A549 (cell line): Measurements from ENCODE around the gene MED12L. TPM values are rescaled to one million over a fixed set of nuclear protein-coding genes. Genes with fewer than 3 reads are reported as not detected.

Experiments used
- ATAC-seq, 2 experiments: fragments of 200-7000 bp in 1 of 2; fragments of >200 bp in 1 of 2; cut with Nextera tagmentation in 1 of 2; cut with Tn5 transposase in 1 of 2; 3 replicates each; pipeline versions ENCODE4 v1.8.0 to v1.9.1; 2018 to 2020; ENCODE audit warnings: mild to moderate bottlenecking in 1 of 2, moderate library complexity in 1 of 2
- CTCF ChIA-PET: fragments of 300-600 bp; sonication (Branson Sonifier 250); formaldehyde crosslinking; extraction: SDS; loops from one replicate; lab custom pipeline; 2021; ENCODE audit warnings: antibody characterized with exemption, inconsistent platforms; lab: Yijun Ruan, JAX
- POLR2A ChIA-PET: fragments of 350-600 bp; formaldehyde crosslinking; extraction: SDS; loops from one replicate; lab custom pipeline; 2021; ENCODE audit warnings: antibody characterized with exemption, inconsistent platforms; lab: Yijun Ruan, JAX
- DNase-seq, 2 experiments: peaks; one replicate each; pipeline versions ENCODE4 v3.0.0 to v3.0.0-alpha.2; 2011 to 2016; ENCODE audit warnings: low read depth in 1 of 2, low spot score in 1 of 2
- FAIRE-seq: peaks from 2 replicates; lab custom pipeline; 2011; peaks lifted over from hg19 to GRCh38; lab: Jason Lieb, UNC
- H3K27ac ChIP-seq, 2 experiments: fragments of >200 bp; sonication (Bioruptor Twin); formaldehyde crosslinking; 3 replicates each; pipeline ENCODE4 v1.5.1; 2016 to 2017
- H3K4me1 ChIP-seq: fragments of >200 bp; sonication (Bioruptor Twin); formaldehyde crosslinking; 3 replicates; pipeline ENCODE4 v1.6.1; 2016
- H3K4me2 ChIP-seq: fragments of >200 bp; sonication (Bioruptor Twin); formaldehyde crosslinking; 3 replicates; pipeline ENCODE4 v1.6.1; 2016
- H3K4me3 ChIP-seq: fragments of >200 bp; sonication (Bioruptor Twin); formaldehyde crosslinking; 3 replicates; pipeline ENCODE4 v1.5.1; 2016
- H3K9me3 ChIP-seq: fragments of >200 bp; sonication (Bioruptor Twin); formaldehyde crosslinking; 3 replicates; pipeline ENCODE4 v1.6.1; 2016
- BHLHE40 ChIP-seq: IDR thresholded peaks from 2 replicates; pipeline ENCODE4 v1.6.1; 2012; ENCODE audit warnings: low read depth, low read length, inconsistent platforms
- CHD4 ChIP-seq: fragments of 200-600 bp; sonication (generic); IDR thresholded peaks from 2 replicates; pipeline ENCODE4 v1.6.1; 2016; ENCODE audit warnings: antibody characterized with exemption, mild to moderate bottlenecking, borderline replicate concordance
- CTCF ChIP-seq: fragments of >200 bp; sonication (Bioruptor Twin); formaldehyde crosslinking; IDR thresholded peaks from 3 replicates; pipeline ENCODE4 v1.5.1; 2016
- ESRRA ChIP-seq: fragments of 150-350 bp; IDR thresholded peaks from 2 replicates; pipeline ENCODE4 v1.6.1; 2014; ENCODE audit warnings: mild to moderate bottlenecking, low read length, borderline replicate concordance
- FOSL2 ChIP-seq, 2 experiments: fragments of 450-650 bp in 1 of 2; fragments of >200 bp in 1 of 2; sonication (Bioruptor Twin) in 1 of 2; formaldehyde crosslinking; IDR thresholded peaks; 2 replicates each; pipeline versions ENCODE4 v1.5.0 to v1.6.1; 2016 to 2020; ENCODE audit warnings: mild to moderate bottlenecking in 1 of 2, moderate library complexity in 1 of 2
- HEYL ChIP-seq: fragments of 250-450 bp; sonication (Bioruptor Pico); IDR thresholded peaks from 2 replicates; pipeline ENCODE4 v1.8.0; 2021; ENCODE audit warnings: mild to moderate bottlenecking, moderate library complexity
- HMGXB4 ChIP-seq: fragments of 250-450 bp; sonication (Bioruptor Pico); IDR thresholded peaks from 2 replicates; pipeline ENCODE4 v1.5.0; 2021; ENCODE audit warnings: mild to moderate bottlenecking, moderate library complexity, borderline replicate concordance
- HOXA7 ChIP-seq: fragments of 250-450 bp; sonication (Bioruptor Pico); IDR thresholded peaks from 2 replicates; pipeline ENCODE4 v1.5.0; 2020; ENCODE audit warnings: mild to moderate bottlenecking, moderate library complexity
- NR3C1 ChIP-seq: fragments of >200 bp; sonication (Bioruptor Twin); formaldehyde crosslinking; IDR thresholded peaks from 3 replicates; pipeline ENCODE4 v1.6.1; 2017
- PBX3 ChIP-seq: IDR thresholded peaks from 2 replicates; pipeline ENCODE4 v1.6.1; 2012
- POLR2A ChIP-seq: IDR thresholded peaks from 2 replicates; pipeline ENCODE4 v1.6.1; 2012; ENCODE audit warnings: mild to moderate bottlenecking, low read length
- RCOR1 ChIP-seq: fragments of 150-350 bp; IDR thresholded peaks from 2 replicates; pipeline ENCODE4 v1.6.1; 2014; ENCODE audit warnings: antibody characterized with exemption, low read length, low read depth
- RFX5 ChIP-seq: fragments of 450-650 bp; IDR thresholded peaks from 2 replicates; pipeline ENCODE4 v1.7.1; 2014; ENCODE audit warnings: antibody characterized with exemption, mild to moderate bottlenecking, moderate library complexity
- USF2 ChIP-seq: fragments of 450-650 bp; IDR thresholded peaks from 2 replicates; pipeline ENCODE4 v1.6.1; 2014; ENCODE audit warnings: antibody characterized with exemption
- ZC3H11A ChIP-seq: fragments of 450-650 bp; IDR thresholded peaks from 2 replicates; pipeline ENCODE4 v1.6.1; 2014; ENCODE audit warnings: antibody characterized with exemption, mild to moderate bottlenecking
- ZFP36 ChIP-seq: fragments of 450-650 bp; IDR thresholded peaks from 2 replicates; pipeline ENCODE4 v1.6.1; 2014; ENCODE audit warnings: borderline replicate concordance; ENCODE audit not compliant: partially characterized antibody
- WGBS: methylation state at CpG from one replicate; pipeline ENCODE4 v1.1.6; 2017; ENCODE audit errors: missing lambda C conversion rate; 5-methylcytosine and 5-hydroxymethylcytosine counted together
- polyA plus RNA-seq, 4 experiments: library from polyadenylated mRNA; depleted of rRNA in 3 of 4; stranded (reverse); fragments of >200 nt; fragmentation: RNase III in 1 of 4; extraction: RNeasy Plus Mini Kit Qiagen cat#74134 plus additional on column Dnase treatment in 1 of 4; gene quantifications; 2 replicates in 3 of 4; 3 replicates in 1 of 4; pipeline ENCODE4 v1.2.3, GENCODE V29; 2011 to 2017

Gene MED12L
- polyA plus RNA-seq, 2 of the 4 experiments (the other 2 are of a cell fraction), result 0.32 to 0.63 TPM

- ChIA-PET CTCF (interaction anchor here (1.0 to 1.2 kb wide), 3 partner anchors 10 to 524 kb away, joined by 3 read pairs; no protein-coding TSS in a partner anchor), POLR2A (no interaction called here)
- no peak overlapping the region for H3K4me3 ChIP-seq
- H3K4me1 ChIP-seq, result peaks cover 20% of the 10 kb centered on the region; the same call in 2 of the 3 replicates
- TF ChIP-seq HOXA7 (CRISPR knock-in tag) (no peak), HEYL (CRISPR knock-in tag) (no peak)
- DNase-seq (no peak), FAIRE-seq (no peak), ATAC-seq (no peak)
- no peak overlapping the region for H3K4me2 ChIP-seq
- H3K27ac ChIP-seq, result 0 out of 6 replicates have a peak overlapping the region, but pooled peaks of 1 of the 2 experiments have one; percentile 11
- no peaks in the 10 kb centered on the region for H3K9me3 ChIP-seq
- 89% methylated on average over 2 of the region's 2 CpGs for WGBS
Observed at GRCh38 chr3:151315136-151315535, 229.7 kb downstream of the MED12L start.

- TF ChIP-seq ESRRA (no peak), CTCF (no peak), CHD4 (no peak), USF2 (no peak), NR3C1 (no peak), BHLHE40 (no peak), POLR2A (no peak)
- Histone ChIP-seq H3K27ac (no peak overlapping the region), H3K4me2 (no peak overlapping the region), H3K9me3 (no peaks in the 10 kb centered on the region), H3K4me3 (no peak overlapping the region), H3K4me1 (peaks cover 20% of the 10 kb centered on the region; the same call in 2 of the 3 replicates)
- FAIRE-seq (no peak), DNase-seq (no peak), ATAC-seq (no peak)
- POLR2A ChIA-PET, result interaction anchor here (0.8 kb wide), 1 partner anchor 10 kb away, joined by 5 read pairs; no protein-coding TSS in a partner anchor
- WGBS, result 97% methylated on average over 2 of the region's 2 CpGs
- CTCF ChIA-PET, result interaction anchor here (0.9 to 1.5 kb wide), 2 partner anchors 9 to 11 kb away, joined by 4 to 7 read pairs; no protein-coding TSS in a partner anchor
Observed at GRCh38 chr3:151315846-151316245, 230.4 kb downstream of the MED12L start.

- peak within 1 kb of the TSS; percentile 15 to 60; a peak in 1 of 6 replicates for H3K27ac ChIP-seq
- POLR2A ChIA-PET, result interaction anchor here (0.8 kb wide), 2 partner anchors 11 to 12 kb away, joined by 3 to 5 read pairs; no protein-coding TSS in a partner anchor
- H3K4me3 ChIP-seq, result no peak within 1 kb of the TSS
- CTCF ChIA-PET, result interaction anchor here (0.9 to 1.5 kb wide), 2 partner anchors 9 to 11 kb away, joined by 4 to 7 read pairs; no protein-coding TSS in a partner anchor
- TF ChIP-seq HMGXB4 (CRISPR knock-in tag) (no peak), RFX5 (no peak), RCOR1 (no peak), ZFP36 (no peak), FOSL2 (IDR thresholded peaks at IDR 0.05) (peak; percentile 41; the same call in 1 of the 2 replicates), FOSL2 (CRISPR knock-in tag; IDR thresholded peaks at IDR 0.05) (peak; percentile 26; the same call in 1 of the 2 replicates), ZC3H11A (no peak), PBX3 (no peak)
- TF ChIP-seq, all 56 proteins: peak for 1
- Histone ChIP-seq H3K4me1 (peaks cover 20% of the 10 kb centered on the region; the same call in 2 of the 3 replicates), H3K9me3 (no peaks in the 10 kb centered on the region), H3K4me2 (peak within 1 kb of the TSS; percentile 22; the same call in 1 of the 3 replicates)
- peak; percentile 35 to 39 for DNase-seq
- peak; percentile 59 to 64; a peak in 2 of 6 replicates for ATAC-seq
- FAIRE-seq, result no peak
- WGBS, result 68% methylated on average over 7 of the region's 7 CpGs
Observed at GRCh38 chr3:151316267-151316991, 231.0 kb downstream of the MED12L start, which contains the start of gene GPR87. Gene GPR87 (minus strand): TSS chr3:151316820. CDS start chr3:151300100, 16,720 bp downstream.
